ENCODE results near the gene TGIF2LX. TPM values are rescaled to one million over a fixed set of nuclear protein-coding genes. Genes with fewer than 3 reads are reported as not detected.
"Not testable (repeated sequence)": the region's sequence is repeated elsewhere in the genome, so short reads cannot be mapped to it uniquely, and the experiment has no call there.

Gene TGIF2LX
- polyA plus RNA-seq (ENCODE audit: insufficient read length) = not detected

DNA sequence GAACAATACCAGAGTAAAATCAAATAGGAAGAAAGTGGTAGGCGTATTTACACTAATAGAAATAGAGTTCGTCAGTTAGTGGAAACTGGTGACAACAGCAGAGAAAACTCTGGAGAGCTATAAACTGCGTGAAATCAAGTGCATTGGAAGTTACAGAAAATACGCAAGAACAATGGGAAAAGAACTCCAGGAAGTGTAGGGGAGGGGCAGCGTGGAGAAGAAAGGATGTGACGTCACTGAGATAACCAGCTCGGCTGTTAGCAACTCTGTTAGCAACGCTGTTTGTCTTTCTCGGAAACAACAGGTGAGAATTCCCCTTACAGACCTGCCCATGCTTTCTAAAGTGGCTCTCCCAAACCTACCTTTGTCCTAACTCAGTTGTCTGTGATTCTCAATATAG, at the start of gene TGIF2LX:
TGIF2LX (plus strand) TSS at position 244 of the 400 bp plus-strand sequence. CDS start 178 bp downstream, outside the sequence.
- not testable (repeated sequence) for DNase-seq (ENCODE audit: low read depth)

- not testable (repeated sequence) for DNase-seq (ENCODE audit: low read depth)
Measured at GRCh38 chrX:89922338-89922934, 728 bp downstream of the TGIF2LX start.

- DNase-seq (ENCODE audit: low read depth) = not testable (repeated sequence)
Measured at GRCh38 chrX:89943077-89943476, 21.4 kb downstream of the TGIF2LX start.

DNA sequence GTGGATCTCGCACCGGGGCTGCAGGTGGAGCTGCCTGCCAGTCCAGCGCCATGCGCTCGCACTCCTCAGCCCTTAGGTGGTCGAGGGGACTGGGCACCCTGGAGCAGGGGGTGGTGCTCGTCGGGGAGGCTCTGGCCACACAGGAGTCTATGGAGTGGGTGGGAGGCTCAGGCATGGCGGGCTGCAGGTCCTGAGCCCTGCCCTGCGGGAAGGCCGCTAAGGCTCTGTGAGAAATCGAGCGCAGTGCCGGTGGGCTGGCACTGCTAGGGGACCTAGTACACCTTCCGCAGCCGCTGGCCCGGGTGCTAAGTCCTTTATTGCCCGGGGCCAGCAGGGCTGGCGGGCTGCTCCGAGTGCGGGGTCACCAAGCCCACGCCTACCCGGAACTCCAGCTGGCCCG, 43.9 kb downstream of the TGIF2LX start:
- DNase-seq (ENCODE audit: low read depth) = not testable (repeated sequence)

Data from forelimb muscle (tissue), 1 donor.